Esophagus squamous epithelium (tissue), 4 donors: ENCODE data around the gene IL20RA.

Experiments used
- POLR2A ChIP-seq, 4 donors: fragments of 450-650 bp; IDR thresholded peaks; one replicate each; pipeline ENCODE4 v1.6.1; 2017; ENCODE audit warnings: antibody characterized with exemption in 4 of 4, mild to moderate bottlenecking in 4 of 4, moderate library complexity in 3 of 4
- TF ChIP-seq, protein P1 (sequence below), 6 experiments: fragments of 450-650 bp in 4 of 6; fragments of 200-600 bp in 2 of 6; sonication (generic) in 2 of 6; IDR thresholded peaks; one replicate each; pipeline ENCODE4 v1.5.1; 2016 to 2019; ENCODE audit warnings: antibody characterized with exemption in 6 of 6, mild to moderate bottlenecking in 4 of 6, moderate library complexity in 4 of 6

GRCh38 chr6:137013738-137014602 is 30.8 kb downstream of the IL20RA start:
- TF ChIP-seq, protein P1, sequence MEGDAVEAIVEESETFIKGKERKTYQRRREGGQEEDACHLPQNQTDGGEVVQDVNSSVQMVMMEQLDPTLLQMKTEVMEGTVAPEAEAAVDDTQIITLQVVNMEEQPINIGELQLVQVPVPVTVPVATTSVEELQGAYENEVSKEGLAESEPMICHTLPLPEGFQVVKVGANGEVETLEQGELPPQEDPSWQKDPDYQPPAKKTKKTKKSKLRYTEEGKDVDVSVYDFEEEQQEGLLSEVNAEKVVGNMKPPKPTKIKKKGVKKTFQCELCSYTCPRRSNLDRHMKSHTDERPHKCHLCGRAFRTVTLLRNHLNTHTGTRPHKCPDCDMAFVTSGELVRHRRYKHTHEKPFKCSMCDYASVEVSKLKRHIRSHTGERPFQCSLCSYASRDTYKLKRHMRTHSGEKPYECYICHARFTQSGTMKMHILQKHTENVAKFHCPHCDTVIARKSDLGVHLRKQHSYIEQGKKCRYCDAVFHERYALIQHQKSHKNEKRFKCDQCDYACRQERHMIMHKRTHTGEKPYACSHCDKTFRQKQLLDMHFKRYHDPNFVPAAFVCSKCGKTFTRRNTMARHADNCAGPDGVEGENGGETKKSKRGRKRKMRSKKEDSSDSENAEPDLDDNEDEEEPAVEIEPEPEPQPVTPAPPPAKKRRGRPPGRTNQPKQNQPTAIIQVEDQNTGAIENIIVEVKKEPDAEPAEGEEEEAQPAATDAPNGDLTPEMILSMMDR (IDR thresholded peaks at IDR 0.05) = peak in 5 of 6 experiments; percentile 55 to 82 (median 60)
- no peak for TF ChIP-seq POLR2A (IDR thresholded peaks at IDR 0.05)
